ENCODE data around the gene FBRSL1. TPM values are rescaled to one million over a fixed set of nuclear protein-coding genes. Genes with fewer than 3 reads are reported as not detected.

The FBRSL1 gene
- total RNA-seq, 1 experiment from 2014 or later: 124 TPM

DNA sequence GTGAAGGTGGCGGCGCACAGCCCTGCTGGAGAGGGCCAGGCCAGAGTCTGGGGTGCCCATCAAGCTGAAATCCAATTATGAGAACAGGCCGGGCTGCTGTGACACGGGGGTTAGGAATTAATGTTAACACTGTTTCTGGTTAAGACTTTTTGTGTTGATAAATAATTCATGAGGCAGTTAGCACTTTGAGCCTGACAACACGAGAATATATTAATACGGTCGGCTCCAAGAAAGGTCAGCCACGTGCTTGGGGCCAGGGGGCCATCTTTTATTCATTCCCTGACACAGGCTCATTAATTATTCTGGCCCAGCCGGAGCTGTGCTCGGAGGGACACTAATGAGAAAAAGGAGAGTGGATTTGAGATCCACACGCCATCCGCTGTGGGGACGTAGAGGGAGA, 45.1 kb downstream of the FBRSL1 start:
- Histone ChIP-seq H2AFZ (ENCODE audit: low read depth, low read length, poor library complexity, severe bottlenecking) (no peak overlapping the region), H3K4me3 (replicated peaks in 1 of 2; ENCODE audit: low read depth in 1 of 2, low read length in 2 of 2) (no peak overlapping the region), H3K27ac (ENCODE audit: low read depth, low read length) (no peak overlapping the region), H4K20me1 (ENCODE audit: insufficient read depth) (no peaks in the 10 kb centered on the region), H3K36me3 (ENCODE audit: control insufficient read depth in 1 of 2, insufficient read depth in 2 of 2, low read length in 2 of 2) (no peaks in the 10 kb centered on the region), H3K9me3 (ENCODE audit: control insufficient read depth in 1 of 2, insufficient read depth in 1 of 2, low read depth in 1 of 2, low read length in 2 of 2) (peaks cover 6 to 24% of the 10 kb centered on the region in 2 experiments; a peak in 2 of 4 replicates), H3K9me2 (ENCODE audit: insufficient read depth) (no peaks in the 10 kb centered on the region), H3K79me2 (ENCODE audit: insufficient read depth, low read length) (no peaks in the 10 kb centered on the region), H3K4me1 (ENCODE audit: control insufficient read depth in 1 of 2, insufficient read depth in 2 of 2, low read length in 2 of 2) (no peaks in the 10 kb centered on the region), H3K4me2 (ENCODE audit: low read length) (no peak overlapping the region), H3K9ac (ENCODE audit: low read length) (no peak overlapping the region), H3K27me3 (ENCODE audit: insufficient read depth, low read length) (no peaks in the 10 kb centered on the region)
- DNase-seq (ENCODE audit: low read depth, low spot score) (no peak), ATAC-seq (no peak)
- no peak for TF ChIP-seq REST (IDR thresholded peaks at IDR 0.05; ENCODE audit: low read depth)
- no peak for TF ChIP-seq MAX (IDR thresholded peaks at IDR 0.05)
- TF ChIP-seq ZFX (IDR thresholded peaks at IDR 0.05): no peak
- no peak for TF ChIP-seq SRF (IDR thresholded peaks at IDR 0.05; ENCODE audit: low read depth)
- TF ChIP-seq SIN3A (IDR thresholded peaks at IDR 0.05; ENCODE audit: low read depth): no peak
- TF ChIP-seq EZH2 (IDR thresholded peaks at IDR 0.05): no peak
- TF ChIP-seq CEBPB (IDR thresholded peaks at IDR 0.05; ENCODE audit: low read depth): no peak
- TF ChIP-seq, protein P1, sequence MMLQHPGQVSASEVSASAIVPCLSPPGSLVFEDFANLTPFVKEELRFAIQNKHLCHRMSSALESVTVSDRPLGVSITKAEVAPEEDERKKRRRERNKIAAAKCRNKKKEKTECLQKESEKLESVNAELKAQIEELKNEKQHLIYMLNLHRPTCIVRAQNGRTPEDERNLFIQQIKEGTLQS (IDR thresholded peaks at IDR 0.05): no peak
- ChIA-PET CTCF (no interaction called here), RAD21 (ENCODE audit: low non-redundant PET in 1 of 2, low total read pairs in 2 of 2, uncharacterized antibody in 2 of 2, unreplicated experiment in 2 of 2) (no interaction called here), POLR2A (no interaction called here)
- intact Hi-C loops (cut with micrococcal nuclease): no loop called here
- no TSS peak for BruUV-seq (replicated peaks)
